Activated B cell treated with CpG ODN at 0.5 μM for 24 hours (primary cell): ENCODE measurements around the gene PHACTR1. TPM values are rescaled to one million over a fixed set of nuclear protein-coding genes. Genes with fewer than 3 reads are reported as not detected.

Experiments used
- ATAC-seq: fragments of 200-7000 bp; cut with Tn5 transposase; one replicate; pipeline ENCODE4 v1.10.0; 2021; ENCODE audit warnings: low read depth, mild to moderate bottlenecking, moderate library complexity
- CTCF ChIA-PET: fragments of 350-600 bp; sonication (Branson Sonifier 250); formaldehyde crosslinking; loops from one replicate; lab custom pipeline; 2021; ENCODE audit warnings: antibody characterized with exemption; lab: Charles Lee
- POLR2A ChIA-PET: fragments of 350-600 bp; sonication (Branson Sonifier 250); formaldehyde crosslinking; loops from one replicate; lab custom pipeline; 2021; ENCODE audit warnings: antibody characterized with exemption; lab: Charles Lee
- DNase-seq: peaks from one replicate; pipeline ENCODE4 v3.0.0; 2022
- H3K27ac Mint-ChIP-seq: one replicate; pipeline ENCODE4 v1.8.0; 2020; ENCODE audit warnings: mixed read lengths
- H3K27me3 Mint-ChIP-seq: one replicate; pipeline ENCODE4 v1.8.0; 2021; ENCODE audit warnings: mixed read lengths
- H3K36me3 Mint-ChIP-seq: one replicate; pipeline ENCODE4 v1.8.0; 2021; ENCODE audit warnings: low read depth, mixed read lengths
- H3K4me1 Mint-ChIP-seq: one replicate; pipeline ENCODE4 v1.8.0; 2021; ENCODE audit warnings: mixed read lengths
- H3K4me3 Mint-ChIP-seq: one replicate; pipeline ENCODE4 v1.8.0; 2020; ENCODE audit warnings: mild to moderate bottlenecking, mixed read lengths
- H3K9me3 Mint-ChIP-seq: one replicate; pipeline ENCODE4 v1.8.0; 2020; ENCODE audit warnings: mixed read lengths
- intact Hi-C: fragments of 100-400 bp; cut with micrococcal nuclease; formaldehyde crosslinking; loops from one replicate; pipeline ENCODE4 v1.15.1; 2024
- total RNA-seq: library from RNA; stranded (reverse); gene quantifications from 2 replicates; pipeline ENCODE4 v1.2.3, GENCODE V29; 2022
- TF ChIP-seq, protein P1 (sequence below): fragments of 200-600 bp; IDR thresholded peaks from one replicate; pipeline ENCODE4 v1.8.0; 2022; ENCODE audit warnings: antibody characterized with exemption, mild to moderate bottlenecking

Gene PHACTR1
- total RNA-seq, 1 donor from 2014 or later, result 115 TPM

DNA sequence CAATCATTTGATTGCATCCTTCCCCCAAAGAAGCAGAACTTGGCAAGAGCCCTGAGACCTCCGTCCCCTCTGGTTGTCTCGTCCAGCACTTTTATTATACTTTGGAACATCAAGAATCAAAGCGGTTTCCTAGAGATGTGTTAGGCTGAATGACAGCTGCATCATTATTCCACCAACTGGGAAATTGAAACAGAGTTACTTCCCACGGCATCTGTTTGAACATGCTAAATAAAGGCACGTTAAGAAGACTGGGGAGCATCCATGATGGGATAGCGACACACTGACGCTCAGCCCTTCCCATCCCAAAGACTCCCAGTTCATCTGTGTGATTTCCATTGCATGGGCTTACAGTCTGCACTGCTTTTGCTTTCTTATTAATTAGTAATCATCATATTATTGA, 464.0 kb downstream of the PHACTR1 start:
- CTCF ChIA-PET, result no interaction called here
- intact Hi-C loops, result no loop called here
- H3K27ac Mint-ChIP-seq, result no peak overlapping the region

DNA sequence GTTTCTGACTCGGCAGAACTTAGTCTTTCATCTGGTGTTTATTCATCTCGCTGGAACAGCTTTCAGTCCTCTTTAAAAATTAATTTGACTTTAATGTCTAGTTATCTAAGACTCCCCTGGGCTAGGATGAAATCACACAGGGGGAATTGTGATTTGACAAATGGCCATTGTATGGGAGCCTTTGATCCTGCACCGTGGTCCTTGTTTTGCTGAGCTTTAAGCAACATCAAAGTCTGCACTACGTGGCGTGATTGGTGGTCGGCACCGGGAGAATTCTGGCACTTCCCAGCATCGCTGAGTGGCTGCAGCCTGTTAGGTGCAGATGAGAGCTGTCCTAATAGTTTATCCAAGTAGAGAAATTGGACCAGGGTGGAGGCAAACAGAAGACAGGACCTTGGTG, 464.8 kb downstream of the PHACTR1 start:
- Mint-ChIP-seq H3K27ac (no peak overlapping the region), H3K4me1 (no peaks in the 10 kb centered on the region), H3K4me3 (no peak overlapping the region), H3K36me3 (no peaks in the 10 kb centered on the region), H3K9me3 (no peaks in the 10 kb centered on the region), H3K27me3 (peaks cover 11% of the 10 kb centered on the region)
- DNase-seq, result no peak
- ATAC-seq, result no peak
- ChIA-PET CTCF (no interaction called here), POLR2A (no interaction called here)
- TF ChIP-seq, protein P1, sequence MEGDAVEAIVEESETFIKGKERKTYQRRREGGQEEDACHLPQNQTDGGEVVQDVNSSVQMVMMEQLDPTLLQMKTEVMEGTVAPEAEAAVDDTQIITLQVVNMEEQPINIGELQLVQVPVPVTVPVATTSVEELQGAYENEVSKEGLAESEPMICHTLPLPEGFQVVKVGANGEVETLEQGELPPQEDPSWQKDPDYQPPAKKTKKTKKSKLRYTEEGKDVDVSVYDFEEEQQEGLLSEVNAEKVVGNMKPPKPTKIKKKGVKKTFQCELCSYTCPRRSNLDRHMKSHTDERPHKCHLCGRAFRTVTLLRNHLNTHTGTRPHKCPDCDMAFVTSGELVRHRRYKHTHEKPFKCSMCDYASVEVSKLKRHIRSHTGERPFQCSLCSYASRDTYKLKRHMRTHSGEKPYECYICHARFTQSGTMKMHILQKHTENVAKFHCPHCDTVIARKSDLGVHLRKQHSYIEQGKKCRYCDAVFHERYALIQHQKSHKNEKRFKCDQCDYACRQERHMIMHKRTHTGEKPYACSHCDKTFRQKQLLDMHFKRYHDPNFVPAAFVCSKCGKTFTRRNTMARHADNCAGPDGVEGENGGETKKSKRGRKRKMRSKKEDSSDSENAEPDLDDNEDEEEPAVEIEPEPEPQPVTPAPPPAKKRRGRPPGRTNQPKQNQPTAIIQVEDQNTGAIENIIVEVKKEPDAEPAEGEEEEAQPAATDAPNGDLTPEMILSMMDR, result no peak
- intact Hi-C loops, result no loop called here

More for the DNA sequence above, 464.0 kb downstream of the PHACTR1 start:
- TF ChIP-seq, protein P1, result no peak
- Mint-ChIP-seq H3K36me3 (no peaks in the 10 kb centered on the region), H3K4me3 (no peak overlapping the region), H3K27me3 (peaks cover 11% of the 10 kb centered on the region), H3K4me1 (no peaks in the 10 kb centered on the region), H3K9me3 (no peaks in the 10 kb centered on the region)
- POLR2A ChIA-PET, result no interaction called here
- ATAC-seq (no peak), DNase-seq (no peak)

DNA sequence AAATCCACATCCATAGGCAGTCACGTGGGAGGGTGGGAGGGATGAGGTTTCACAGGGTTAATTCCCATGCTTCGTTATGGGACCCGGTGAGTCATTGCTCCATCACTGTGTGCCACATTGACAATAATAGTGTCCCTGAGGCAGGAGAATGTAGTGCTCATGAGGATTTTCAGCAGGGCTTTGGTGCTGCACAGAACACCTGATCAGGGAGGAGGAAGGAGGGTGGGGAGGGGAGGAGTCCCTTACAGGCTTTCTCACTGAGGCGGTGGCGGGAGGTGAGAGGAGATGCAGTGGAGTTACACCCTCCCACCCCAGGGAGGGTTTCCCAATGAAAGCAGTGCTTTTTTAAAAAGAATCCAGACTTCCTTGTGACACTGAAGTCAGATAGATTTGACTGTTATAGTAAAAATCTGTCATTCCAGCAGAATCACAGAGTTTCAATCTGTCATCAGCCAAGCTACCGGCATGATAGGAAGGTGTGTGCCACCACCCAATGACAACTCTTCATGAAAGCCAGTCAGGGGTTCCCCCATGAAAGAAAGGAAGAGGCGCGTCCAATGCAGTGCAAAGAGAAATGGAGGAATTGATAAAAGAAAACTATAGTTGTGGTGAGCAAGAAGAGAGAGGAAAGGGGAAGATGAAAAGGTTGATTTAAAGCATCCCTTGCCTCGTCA, 467.0 kb downstream of the PHACTR1 start:
- DNase-seq (no peak), ATAC-seq (no peak)
- no peak overlapping the region for H3K4me3 Mint-ChIP-seq
- TF ChIP-seq, protein P1, result no peak
- H3K9me3 Mint-ChIP-seq, result no peaks in the 10 kb centered on the region
- H3K27ac Mint-ChIP-seq, result no peak overlapping the region
- no peaks in the 10 kb centered on the region for H3K4me1 Mint-ChIP-seq
- H3K27me3 Mint-ChIP-seq, result peaks cover 11% of the 10 kb centered on the region
- ChIA-PET POLR2A (no interaction called here), CTCF (no interaction called here)
- no peaks in the 10 kb centered on the region for H3K36me3 Mint-ChIP-seq
- intact Hi-C loops, result no loop called here

DNA sequence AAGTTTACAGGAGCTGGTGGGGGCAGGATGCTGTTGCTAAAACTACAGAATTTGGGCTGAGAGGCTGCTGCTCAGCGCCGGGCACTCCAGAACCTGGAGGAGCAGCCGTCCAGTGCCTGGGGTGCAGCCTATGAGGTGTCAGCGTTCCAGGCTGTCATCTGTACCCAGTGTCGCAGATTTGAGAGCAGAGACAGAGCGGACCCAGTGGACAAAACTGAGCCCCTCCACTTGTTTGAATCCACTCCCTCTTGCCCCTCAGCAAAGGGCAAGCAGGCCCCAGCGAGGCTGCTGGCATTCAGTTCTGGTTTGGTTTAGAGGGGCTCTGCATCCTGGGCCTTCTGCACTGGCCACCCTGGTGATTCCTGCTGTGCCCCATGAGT, 467.5 kb downstream of the PHACTR1 start:
- DNase-seq (no peak), ATAC-seq (no peak)
- intact Hi-C loops, result no loop called here
- no peaks in the 10 kb centered on the region for H3K4me1 Mint-ChIP-seq
- TF ChIP-seq, protein P1, result no peak
- H3K27ac Mint-ChIP-seq, result no peak overlapping the region
- ChIA-PET POLR2A (no interaction called here), CTCF (no interaction called here)
- H3K36me3 Mint-ChIP-seq, result no peaks in the 10 kb centered on the region
- H3K27me3 Mint-ChIP-seq, result peaks cover 11% of the 10 kb centered on the region
- H3K4me3 Mint-ChIP-seq, result no peak overlapping the region
- H3K9me3 Mint-ChIP-seq, result no peaks in the 10 kb centered on the region

DNA sequence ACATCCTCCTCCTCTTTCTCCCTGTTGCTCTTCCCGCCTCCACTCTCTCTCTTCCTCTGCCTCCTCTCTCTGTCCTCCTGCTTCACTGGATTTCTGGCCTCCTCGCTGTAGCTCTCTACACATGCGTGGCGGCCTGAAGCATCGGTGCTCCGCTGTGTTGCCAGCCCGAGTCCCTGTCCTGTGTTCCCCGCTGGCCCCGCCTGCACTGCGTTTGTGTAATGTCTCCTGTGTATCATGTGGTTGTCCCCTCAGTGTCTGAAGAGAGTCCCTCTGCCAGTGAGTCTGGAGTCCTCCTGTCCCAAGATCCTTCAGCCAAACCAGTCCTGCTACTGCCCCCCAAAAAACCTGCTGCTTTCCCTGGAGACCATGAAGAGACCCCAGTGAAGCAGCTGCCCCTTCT, 468.0 kb downstream of the PHACTR1 start:
- H3K27me3 Mint-ChIP-seq, result peaks cover 11% of the 10 kb centered on the region
- no peak overlapping the region for H3K4me3 Mint-ChIP-seq
- no peaks in the 10 kb centered on the region for H3K4me1 Mint-ChIP-seq
- no peak for ATAC-seq
- ChIA-PET POLR2A (no interaction called here), CTCF (no interaction called here)
- H3K9me3 Mint-ChIP-seq, result no peaks in the 10 kb centered on the region
- no peaks in the 10 kb centered on the region for H3K36me3 Mint-ChIP-seq
- intact Hi-C loops, result no loop called here
- TF ChIP-seq, protein P1, result no peak
- DNase-seq, result no peak
- H3K27ac Mint-ChIP-seq, result no peak overlapping the region
